Measurements from ENCODE around the gene CPB2. TPM values are rescaled to one million over a fixed set of nuclear protein-coding genes. Genes with fewer than 3 reads are reported as not detected.

Gene CPB2
- total and polyA plus RNA-seq, 10 donors: not detected

GRCh38 chr13:46136688-46137087 lies 31.9 kb upstream of the CPB2 start:
- H3K9me3 ChIP-seq: no peaks in the 10 kb centered on the region
- no peak for DNase-seq
- 80 to 87% (median 82%) methylated on average over 4 of the region's 4 CpGs for WGBS, 5 donors
- intact Hi-C loops (cut with DNase I; ENCODE audit: low total_unique reads): no loop called here
- no peak overlapping the region for H3K4me3 ChIP-seq
- H3K27ac ChIP-seq: no peak overlapping the region
- no peak for TF ChIP-seq POLR2A (IDR thresholded peaks at IDR 0.05)
- peak in 1 of 3 donors; percentile 27 for TF ChIP-seq POLR2AphosphoS5 (IDR thresholded peaks at IDR 0.05)
- H3K27me3 ChIP-seq (replicated peaks in 1 of 7): no peaks in the 10 kb centered on the region
- peaks cover 2 to 100% (median 92%) of the 10 kb centered on the region in 6 donors for H3K36me3 ChIP-seq
- H3K4me1 ChIP-seq: peaks cover 0 to 23% (median 0%) of the 10 kb centered on the region in 6 donors

- intact Hi-C loops (cut with DNase I; ENCODE audit: low total_unique reads): no loop called here
- Histone ChIP-seq H3K4me1 (peaks cover 0 to 20% (median 0%) of the 10 kb centered on the region in 6 donors), H3K4me3 (no peak overlapping the region), H3K9me3 (no peaks in the 10 kb centered on the region), H3K27ac (peak overlapping the region in 1 of 8 donors; percentile 22), H3K36me3 (peaks cover 7 to 100% (median 93%) of the 10 kb centered on the region in 6 donors), H3K27me3 (replicated peaks in 1 of 7) (no peaks in the 10 kb centered on the region)
- WGBS, 5 donors: 73 to 89% (median 80%) methylated on average over 4 of the region's 4 CpGs
- no peak for TF ChIP-seq POLR2AphosphoS5 (IDR thresholded peaks at IDR 0.05)
- TF ChIP-seq, protein P1, sequence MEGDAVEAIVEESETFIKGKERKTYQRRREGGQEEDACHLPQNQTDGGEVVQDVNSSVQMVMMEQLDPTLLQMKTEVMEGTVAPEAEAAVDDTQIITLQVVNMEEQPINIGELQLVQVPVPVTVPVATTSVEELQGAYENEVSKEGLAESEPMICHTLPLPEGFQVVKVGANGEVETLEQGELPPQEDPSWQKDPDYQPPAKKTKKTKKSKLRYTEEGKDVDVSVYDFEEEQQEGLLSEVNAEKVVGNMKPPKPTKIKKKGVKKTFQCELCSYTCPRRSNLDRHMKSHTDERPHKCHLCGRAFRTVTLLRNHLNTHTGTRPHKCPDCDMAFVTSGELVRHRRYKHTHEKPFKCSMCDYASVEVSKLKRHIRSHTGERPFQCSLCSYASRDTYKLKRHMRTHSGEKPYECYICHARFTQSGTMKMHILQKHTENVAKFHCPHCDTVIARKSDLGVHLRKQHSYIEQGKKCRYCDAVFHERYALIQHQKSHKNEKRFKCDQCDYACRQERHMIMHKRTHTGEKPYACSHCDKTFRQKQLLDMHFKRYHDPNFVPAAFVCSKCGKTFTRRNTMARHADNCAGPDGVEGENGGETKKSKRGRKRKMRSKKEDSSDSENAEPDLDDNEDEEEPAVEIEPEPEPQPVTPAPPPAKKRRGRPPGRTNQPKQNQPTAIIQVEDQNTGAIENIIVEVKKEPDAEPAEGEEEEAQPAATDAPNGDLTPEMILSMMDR (IDR thresholded peaks at IDR 0.05 in 8 of 11, conservative IDR thresholded peaks at IDR 0.05 in 3 of 11): no peak
- no peak for TF ChIP-seq POLR2A (IDR thresholded peaks at IDR 0.05)
- DNase-seq: no peak
These were observed 30.2 kb upstream of the CPB2 start for GRCh38 chr13:46134961-46135522.

DNA sequence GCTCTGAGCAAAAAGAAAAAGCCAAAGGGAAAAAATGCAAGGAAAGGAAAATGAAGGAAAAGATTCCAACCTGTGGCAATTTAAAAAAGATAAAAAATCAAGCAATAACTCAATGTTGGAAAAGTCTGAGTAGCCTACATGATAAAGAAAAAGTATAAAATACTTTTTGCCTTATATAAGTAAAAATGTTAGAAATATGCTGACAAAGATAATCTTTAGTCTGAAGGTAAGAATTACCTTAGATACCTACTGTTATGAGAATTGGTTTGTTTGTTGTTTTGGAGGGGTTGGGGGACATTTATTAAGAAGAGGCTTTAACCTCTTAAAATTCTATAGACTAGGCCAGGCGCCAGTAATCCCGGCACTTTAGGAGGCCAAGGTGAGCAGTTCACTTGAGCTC lies 29.7 kb upstream of the CPB2 start:
- TF ChIP-seq POLR2AphosphoS5 (IDR thresholded peaks at IDR 0.05) (no peak), POLR2A (IDR thresholded peaks at IDR 0.05) (no peak)
- TF ChIP-seq, protein P1 (IDR thresholded peaks at IDR 0.05 in 8 of 11, conservative IDR thresholded peaks at IDR 0.05 in 3 of 11): no peak
- peak overlapping the region in 1 of 8 donors; percentile 22 for H3K27ac ChIP-seq
- no peak overlapping the region for H3K4me3 ChIP-seq

DNA sequence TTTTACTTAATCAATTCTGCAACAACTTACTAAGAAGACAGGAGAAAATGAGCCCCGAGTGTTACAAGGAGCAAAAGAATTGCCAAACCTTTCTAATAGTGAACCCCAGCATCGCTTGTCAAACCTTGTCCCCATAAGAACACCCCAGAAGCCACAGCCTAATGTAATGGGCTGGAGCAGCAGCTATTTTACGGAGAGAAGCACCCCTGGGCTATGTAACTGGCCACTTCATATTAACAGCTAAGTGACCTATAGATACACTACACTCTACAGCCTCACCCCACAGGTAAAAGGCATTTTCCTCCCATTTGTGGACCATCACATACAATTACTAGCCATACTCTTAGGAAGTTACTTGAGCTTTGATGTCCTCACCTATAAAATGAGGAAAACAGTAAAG lies 27.3 kb upstream of the CPB2 start:
- 89 to 96% (median 94%) methylated on average over 3 of the region's 3 CpGs for WGBS, 5 donors
- H3K36me3 ChIP-seq: peaks cover 8 to 100% (median 94%) of the 10 kb centered on the region in 6 donors

More for the DNA sequence above, 29.7 kb upstream of the CPB2 start:
- intact Hi-C loops (cut with DNase I; ENCODE audit: low total_unique reads): no loop called here
- WGBS, 5 donors: 88 to 95% (median 92%) methylated on average over 2 of the region's 2 CpGs
- Histone ChIP-seq H3K27me3 (replicated peaks in 1 of 7) (no peaks in the 10 kb centered on the region), H3K36me3 (peaks cover 7 to 100% (median 93%) of the 10 kb centered on the region in 6 donors), H3K9me3 (no peaks in the 10 kb centered on the region), H3K4me1 (peaks cover 0 to 18% (median 0%) of the 10 kb centered on the region in 6 donors)
- DNase-seq: no peak

More for the DNA sequence above, 27.3 kb upstream of the CPB2 start:
- TF ChIP-seq POLR2A (IDR thresholded peaks at IDR 0.05): no peak
- no peak for TF ChIP-seq POLR2AphosphoS5 (IDR thresholded peaks at IDR 0.05)
- TF ChIP-seq, protein P1 (IDR thresholded peaks at IDR 0.05 in 8 of 11, conservative IDR thresholded peaks at IDR 0.05 in 3 of 11): no peak
- H3K4me3 ChIP-seq: no peak overlapping the region
- DNase-seq: no peak
- no peaks in the 10 kb centered on the region for H3K27me3 ChIP-seq (replicated peaks in 1 of 7)
- intact Hi-C loops (cut with DNase I; ENCODE audit: low total_unique reads): no loop called here
- H3K9me3 ChIP-seq: no peaks in the 10 kb centered on the region
- H3K27ac ChIP-seq: peak overlapping the region in 1 of 8 donors; percentile 48
- H3K4me1 ChIP-seq: peaks cover 0 to 20% (median 0%) of the 10 kb centered on the region in 6 donors
